ENCODE data around the gene DIP2A. TPM values are rescaled to one million over a fixed set of nuclear protein-coding genes. Genes with fewer than 3 reads are reported as not detected.

Gene DIP2A
- polyA plus RNA-seq, 1 donor from 2014 or later: 45.0 TPM

GRCh38 chr21:46474382-46474781 lies 15.7 kb downstream of the DIP2A start:
- H3K36me3 ChIP-seq (ENCODE audit: insufficient read depth, low read length): no peaks in the 10 kb centered on the region
- H3F3A ChIP-seq (ENCODE audit: insufficient read depth, low read length, poor library complexity, severe bottlenecking): no peaks in the 10 kb centered on the region
- no peak overlapping the region for H3K9ac ChIP-seq (ENCODE audit: low read length)
- no peaks in the 10 kb centered on the region for H3K9me3 ChIP-seq (ENCODE audit: low read length)
- no peak overlapping the region for H3K27ac ChIP-seq (ENCODE audit: low read length)
- no peak for TF ChIP-seq SMC3 (conservative IDR thresholded peaks at IDR 0.05; ENCODE audit: poor library complexity)
- no peaks in the 10 kb centered on the region for H3K79me2 ChIP-seq (replicated peaks; ENCODE audit: insufficient read depth, low read length)
- no peak overlapping the region for H3K4me3 ChIP-seq (ENCODE audit: low read length)
- no peaks in the 10 kb centered on the region for H4K20me1 ChIP-seq (ENCODE audit: insufficient read depth)
- H3K27me3 ChIP-seq (ENCODE audit: insufficient read depth, low read depth, low read length): no peaks in the 10 kb centered on the region
- no peaks in the 10 kb centered on the region for H3K9me2 ChIP-seq (ENCODE audit: insufficient read depth, low read length)
- H2AFZ ChIP-seq (ENCODE audit: low read depth, low read length): no peak overlapping the region
- no peak overlapping the region for H3K4me2 ChIP-seq (ENCODE audit: low read length)

DNA sequence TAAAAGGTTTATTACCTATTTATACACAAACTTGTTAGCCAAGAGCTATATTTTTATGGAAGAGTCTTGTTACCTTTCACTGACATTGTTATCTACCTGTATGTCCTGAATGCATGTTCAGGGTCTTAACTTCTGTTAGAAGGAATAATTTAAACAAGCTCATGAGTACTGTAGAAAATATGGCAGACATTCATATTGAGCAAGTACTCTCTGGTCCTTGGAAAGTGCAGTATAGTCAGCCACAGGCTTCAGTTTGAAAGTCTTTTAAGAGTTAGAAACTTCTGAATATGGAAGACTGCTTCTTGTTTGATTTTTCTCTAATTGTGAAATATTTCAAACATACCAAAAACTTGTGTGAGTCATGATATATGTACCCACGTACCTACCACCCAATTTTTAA lies 16.6 kb downstream of the DIP2A start:
- Histone ChIP-seq H3K27me3 (ENCODE audit: insufficient read depth, low read depth, low read length) (no peaks in the 10 kb centered on the region), H3K9me3 (ENCODE audit: low read length) (no peaks in the 10 kb centered on the region), H3K4me2 (ENCODE audit: low read length) (no peak overlapping the region), H3K79me2 (replicated peaks; ENCODE audit: insufficient read depth, low read length) (no peaks in the 10 kb centered on the region), H3K27ac (ENCODE audit: low read length) (no peak overlapping the region), H3K9ac (ENCODE audit: low read length) (no peak overlapping the region), H4K20me1 (ENCODE audit: insufficient read depth) (no peaks in the 10 kb centered on the region), H3K9me2 (ENCODE audit: insufficient read depth, low read length) (no peaks in the 10 kb centered on the region), H3K4me3 (ENCODE audit: low read length) (no peak overlapping the region), H3K36me3 (ENCODE audit: insufficient read depth, low read length) (no peaks in the 10 kb centered on the region), H3F3A (ENCODE audit: insufficient read depth, low read length, poor library complexity, severe bottlenecking) (no peaks in the 10 kb centered on the region), H2AFZ (ENCODE audit: low read depth, low read length) (no peak overlapping the region)
- no peak for TF ChIP-seq MXI1 (conservative IDR thresholded peaks at IDR 0.05; ENCODE audit: poor library complexity, severe bottlenecking)
- TF ChIP-seq TAF1 (IDR thresholded peaks at IDR 0.05; ENCODE audit: low read depth): no peak
- TF ChIP-seq POLR2AphosphoS5 (IDR thresholded peaks at IDR 0.05): no peak
- TF ChIP-seq, protein P1, sequence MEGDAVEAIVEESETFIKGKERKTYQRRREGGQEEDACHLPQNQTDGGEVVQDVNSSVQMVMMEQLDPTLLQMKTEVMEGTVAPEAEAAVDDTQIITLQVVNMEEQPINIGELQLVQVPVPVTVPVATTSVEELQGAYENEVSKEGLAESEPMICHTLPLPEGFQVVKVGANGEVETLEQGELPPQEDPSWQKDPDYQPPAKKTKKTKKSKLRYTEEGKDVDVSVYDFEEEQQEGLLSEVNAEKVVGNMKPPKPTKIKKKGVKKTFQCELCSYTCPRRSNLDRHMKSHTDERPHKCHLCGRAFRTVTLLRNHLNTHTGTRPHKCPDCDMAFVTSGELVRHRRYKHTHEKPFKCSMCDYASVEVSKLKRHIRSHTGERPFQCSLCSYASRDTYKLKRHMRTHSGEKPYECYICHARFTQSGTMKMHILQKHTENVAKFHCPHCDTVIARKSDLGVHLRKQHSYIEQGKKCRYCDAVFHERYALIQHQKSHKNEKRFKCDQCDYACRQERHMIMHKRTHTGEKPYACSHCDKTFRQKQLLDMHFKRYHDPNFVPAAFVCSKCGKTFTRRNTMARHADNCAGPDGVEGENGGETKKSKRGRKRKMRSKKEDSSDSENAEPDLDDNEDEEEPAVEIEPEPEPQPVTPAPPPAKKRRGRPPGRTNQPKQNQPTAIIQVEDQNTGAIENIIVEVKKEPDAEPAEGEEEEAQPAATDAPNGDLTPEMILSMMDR (IDR thresholded peaks at IDR 0.05; ENCODE audit: poor library complexity, severe bottlenecking): no peak
- no peak for TF ChIP-seq SMC3 (conservative IDR thresholded peaks at IDR 0.05; ENCODE audit: poor library complexity)
- TF ChIP-seq REST (IDR thresholded peaks at IDR 0.05; ENCODE audit: borderline replicate concordance): no peak
- TF ChIP-seq RAD21 (conservative IDR thresholded peaks at IDR 0.05): no peak
- no peak for TF ChIP-seq EP300 (conservative IDR thresholded peaks at IDR 0.05; ENCODE audit: poor library complexity, severe bottlenecking)
- no peak for TF ChIP-seq EZH2 (IDR thresholded peaks at IDR 0.05; ENCODE audit: borderline replicate concordance, insufficient read depth, low read length, poor library complexity, severe bottlenecking)

GRCh38 chr21:46477765-46478164 lies 19.1 kb downstream of the DIP2A start:
- TF ChIP-seq, protein P1 (IDR thresholded peaks at IDR 0.05; ENCODE audit: poor library complexity, severe bottlenecking): no peak
- TF ChIP-seq REST (IDR thresholded peaks at IDR 0.05; ENCODE audit: borderline replicate concordance) (no peak), EP300 (conservative IDR thresholded peaks at IDR 0.05; ENCODE audit: poor library complexity, severe bottlenecking) (no peak), TAF1 (IDR thresholded peaks at IDR 0.05; ENCODE audit: low read depth) (no peak), POLR2AphosphoS5 (IDR thresholded peaks at IDR 0.05) (no peak), EZH2 (IDR thresholded peaks at IDR 0.05; ENCODE audit: borderline replicate concordance, insufficient read depth, low read length, poor library complexity, severe bottlenecking) (no peak), RAD21 (conservative IDR thresholded peaks at IDR 0.05) (no peak), SMC3 (conservative IDR thresholded peaks at IDR 0.05; ENCODE audit: poor library complexity) (no peak), MXI1 (conservative IDR thresholded peaks at IDR 0.05; ENCODE audit: poor library complexity, severe bottlenecking) (no peak)
- Histone ChIP-seq H3K27me3 (ENCODE audit: insufficient read depth, low read depth, low read length) (no peaks in the 10 kb centered on the region), H3K79me2 (replicated peaks; ENCODE audit: insufficient read depth, low read length) (no peaks in the 10 kb centered on the region), H3K4me3 (ENCODE audit: low read length) (no peak overlapping the region), H3K4me2 (ENCODE audit: low read length) (no peak overlapping the region), H3K36me3 (ENCODE audit: insufficient read depth, low read length) (no peaks in the 10 kb centered on the region), H4K20me1 (ENCODE audit: insufficient read depth) (no peaks in the 10 kb centered on the region), H3K9ac (ENCODE audit: low read length) (no peak overlapping the region), H3K27ac (ENCODE audit: low read length) (no peak overlapping the region), H2AFZ (ENCODE audit: low read depth, low read length) (no peak overlapping the region), H3K9me3 (ENCODE audit: low read length) (no peaks in the 10 kb centered on the region), H3F3A (ENCODE audit: insufficient read depth, low read length, poor library complexity, severe bottlenecking) (no peaks in the 10 kb centered on the region), H3K9me2 (ENCODE audit: insufficient read depth, low read length) (no peaks in the 10 kb centered on the region)
